Raji (cell line): ENCODE results near the gene RBKS.

ENCODE experiments used
- POLR2A ChIP-seq: IDR thresholded peaks from 2 replicates; pipeline ENCODE4 v1.6.1; 2011; ENCODE audit warnings: low read depth, low read length, control low read depth; ENCODE audit not compliant: insufficient read depth

The RBKS gene

GRCh38 chr2:27829791-27830190 lies 60.4 kb downstream of the RBKS start:
- no peak for TF ChIP-seq POLR2A

DNA sequence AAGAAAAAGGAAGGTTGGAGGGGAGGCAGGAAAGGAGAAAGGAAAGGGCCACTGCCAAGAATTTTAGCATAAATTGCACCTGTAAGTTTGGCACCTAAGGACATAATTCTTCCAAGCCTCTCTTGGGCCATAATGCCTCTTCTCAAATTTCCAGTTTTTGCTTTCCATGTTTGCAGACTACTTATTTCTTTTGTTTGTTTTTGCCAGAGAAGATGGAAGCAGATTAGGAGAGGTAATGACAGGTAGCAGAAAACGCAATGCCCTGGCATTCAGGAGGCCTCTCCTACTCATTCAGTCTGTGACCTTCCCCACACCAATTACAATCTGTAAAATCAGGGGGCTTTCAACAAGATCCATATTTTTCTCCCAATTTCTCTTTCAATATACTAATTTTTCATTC lies 61.9 kb downstream of the RBKS start:
- no peak for TF ChIP-seq POLR2A

GRCh38 chr2:27824401-27824800 lies 65.8 kb downstream of the RBKS start:
- TF ChIP-seq POLR2A = no peak

DNA sequence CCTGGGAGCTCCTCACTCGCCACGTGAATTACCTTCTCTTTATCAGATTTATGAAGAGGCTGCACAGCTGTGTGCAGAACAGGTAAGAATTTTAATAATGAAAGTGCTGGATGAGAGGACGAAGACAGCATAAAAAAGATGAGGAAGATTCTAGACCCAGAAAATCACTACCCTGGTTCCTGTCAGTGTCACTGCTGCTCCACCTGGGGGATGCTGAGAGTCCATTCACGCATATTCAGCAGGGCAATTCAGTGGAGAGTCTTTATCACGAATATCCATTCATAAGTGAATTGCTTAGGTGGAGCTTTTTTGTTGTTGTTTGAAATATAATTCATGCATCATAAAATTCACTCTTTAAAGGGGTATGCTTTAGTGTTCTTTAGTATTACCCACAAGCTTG lies 66.6 kb downstream of the RBKS start:
- TF ChIP-seq POLR2A = no peak

GRCh38 chr2:27823135-27823534 lies 67.1 kb downstream of the RBKS start:
- TF ChIP-seq POLR2A = no peak

DNA sequence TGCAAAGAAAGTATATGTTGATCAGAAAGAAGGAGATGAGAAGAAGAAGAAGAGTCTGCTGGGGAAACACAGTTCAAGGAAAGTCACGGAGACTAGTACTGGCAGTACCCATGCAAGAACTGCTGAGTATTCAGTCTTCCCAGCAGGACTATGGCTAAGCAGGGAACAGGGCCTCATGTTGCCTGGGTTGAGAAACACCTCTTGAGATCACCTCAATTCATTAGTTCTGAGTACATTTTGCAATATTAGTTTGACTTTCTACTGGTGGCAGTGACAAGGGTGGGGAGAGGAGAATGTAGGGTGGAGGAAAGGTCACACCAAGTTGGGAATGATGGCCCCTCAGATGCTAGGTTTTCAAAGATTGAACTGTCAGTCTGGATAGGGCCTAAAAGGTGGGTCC lies 68.1 kb downstream of the RBKS start:
- TF ChIP-seq POLR2A = no peak

GRCh38 chr2:27815860-27816438 lies 74.2 kb downstream of the RBKS start:
- TF ChIP-seq POLR2A = no peak

DNA sequence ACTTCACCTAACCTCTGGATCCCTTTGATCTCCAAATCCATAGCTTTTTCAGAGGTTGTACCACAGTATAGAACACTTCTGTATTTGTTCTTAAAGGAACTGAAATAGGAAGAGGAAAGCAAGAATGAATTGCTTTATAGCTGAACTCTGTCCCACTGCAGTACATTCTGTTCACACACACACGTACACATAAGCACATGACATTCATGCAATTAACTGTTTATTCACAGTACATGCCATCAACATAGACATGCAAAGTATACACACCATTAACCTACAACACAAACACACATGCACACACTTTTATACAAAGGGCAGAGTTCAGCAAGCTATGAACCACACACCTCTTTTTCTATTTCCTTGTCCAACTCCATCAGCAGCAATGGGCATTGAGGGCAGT lies 75.4 kb downstream of the RBKS start:
- TF ChIP-seq POLR2A = no peak

- no peak for TF ChIP-seq POLR2A
Observed at GRCh38 chr2:27811768-27812167, 78.4 kb downstream of the RBKS start.

DNA sequence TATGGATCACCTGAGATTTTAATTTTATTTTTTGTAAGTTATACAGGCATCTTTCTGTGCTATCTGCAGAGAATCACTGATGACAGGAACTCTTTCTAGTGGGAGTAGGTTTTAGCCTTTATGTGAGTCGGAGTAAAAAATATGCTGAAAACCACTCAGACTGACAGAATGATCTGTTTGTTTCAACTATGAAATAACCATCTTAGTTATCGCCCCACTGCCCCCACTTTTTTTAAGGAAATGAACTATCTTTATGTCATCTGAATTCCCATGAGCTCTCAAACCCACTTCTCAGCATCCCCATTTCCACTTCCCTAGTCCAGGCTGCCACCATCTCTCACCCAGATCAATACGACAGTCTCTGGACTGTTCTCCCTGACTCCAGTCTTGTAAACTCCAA lies 79.7 kb downstream of the RBKS start:
- TF ChIP-seq POLR2A = no peak

GRCh38 chr2:27809761-27810241 lies 80.4 kb downstream of the RBKS start:
- no peak for TF ChIP-seq POLR2A

GRCh38 chr2:27808984-27809383 lies 81.2 kb downstream of the RBKS start:
- no peak for TF ChIP-seq POLR2A

- TF ChIP-seq POLR2A = no peak
Observed at GRCh38 chr2:27808418-27808817, 81.8 kb downstream of the RBKS start.

DNA sequence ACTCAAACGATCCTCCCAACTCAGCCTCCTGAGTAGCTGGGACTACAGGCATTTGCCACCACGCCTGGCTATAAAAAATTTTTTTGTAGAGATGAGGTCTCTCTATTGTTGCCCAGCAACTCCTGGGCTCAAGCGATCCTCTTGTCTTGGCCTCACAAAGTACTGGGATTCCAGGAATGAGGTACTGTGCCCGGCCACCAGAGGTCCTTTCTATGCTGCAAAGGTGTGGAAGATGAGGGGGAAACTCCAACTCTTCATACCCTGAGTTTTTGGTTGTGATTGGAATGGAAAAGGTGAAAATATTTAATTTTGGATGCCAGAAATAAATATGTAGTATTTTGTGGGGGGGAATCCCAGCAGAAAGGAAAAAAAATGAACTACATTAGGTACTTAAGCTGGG lies 82.7 kb downstream of the RBKS start:
- no peak for TF ChIP-seq POLR2A

- no peak for TF ChIP-seq POLR2A
Observed at GRCh38 chr2:27806311-27807059, 83.7 kb downstream of the RBKS start.

DNA sequence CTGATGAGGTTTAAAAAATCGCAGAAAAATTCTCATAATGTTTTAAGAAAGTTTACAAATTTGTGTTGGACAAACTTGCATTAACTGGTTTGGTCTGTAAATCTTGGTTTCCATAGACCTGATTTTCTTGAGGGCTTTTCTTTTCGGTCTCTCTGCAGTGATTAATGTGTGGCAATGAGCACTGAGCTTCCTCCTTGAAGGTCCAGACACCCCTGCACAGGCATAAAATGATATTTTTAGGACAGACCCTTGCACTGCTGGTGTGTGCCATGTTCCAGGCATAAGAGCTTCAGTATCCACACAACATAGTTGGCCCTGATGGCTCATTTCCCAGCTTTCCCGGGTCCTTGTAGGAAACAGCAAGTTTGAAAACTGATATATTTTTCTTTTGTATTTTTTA lies 85.0 kb downstream of the RBKS start:
- no peak for TF ChIP-seq POLR2A

GRCh38 chr2:27804146-27804545 lies 86.0 kb downstream of the RBKS start:
- no peak for TF ChIP-seq POLR2A
